HG03571 (cell line): ENCODE results near the gene MAN2B2.

Source experiments
- ATAC-seq: cut with Tn5 transposase; IDR thresholded peaks from one replicate; pipeline ENCODE4 v1.9.1; 2021; ENCODE audit not compliant: unreplicated experiment

Gene MAN2B2

DNA sequence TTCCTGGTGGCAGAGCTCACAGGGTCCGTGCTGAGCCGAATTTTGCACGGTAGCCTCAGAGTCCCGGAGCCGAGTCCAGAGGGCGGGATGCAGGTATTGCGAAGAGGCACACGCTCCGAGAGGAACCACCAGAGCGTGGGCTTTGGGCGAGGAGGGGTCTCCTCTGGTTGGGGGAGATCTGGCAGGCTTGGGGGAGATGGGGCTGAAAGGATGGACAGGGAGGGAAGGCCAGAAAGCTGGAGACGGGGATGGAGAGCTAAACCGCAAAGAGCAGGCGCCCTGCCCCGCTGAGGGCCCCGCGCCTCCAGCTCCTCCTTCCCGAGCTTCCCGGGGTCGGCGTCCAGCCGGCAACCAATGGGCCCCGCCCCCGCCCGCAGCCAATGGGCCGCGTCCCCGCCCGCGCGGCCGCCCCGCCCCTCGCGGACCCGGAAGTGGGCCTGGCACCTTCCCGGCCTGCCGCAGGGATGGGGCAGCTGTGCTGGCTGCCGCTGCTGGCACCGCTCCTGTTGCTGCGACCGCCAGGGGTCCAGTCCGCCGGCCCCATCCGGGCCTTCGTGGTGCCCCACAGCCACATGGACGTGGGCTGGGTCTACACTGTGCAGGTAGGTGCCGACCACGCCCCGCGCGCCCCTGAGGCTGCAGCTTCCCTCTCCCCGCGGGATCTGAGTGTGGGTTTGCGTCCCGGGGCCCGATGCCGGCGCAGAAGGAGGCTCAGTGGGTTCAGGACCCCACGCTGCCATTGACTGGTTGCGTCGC, at the start of gene MAN2B2:
TSS of gene MAN2B2 (plus strand) at position 443 of the 756 bp plus-strand sequence. CDS start at position 465, 22 bp downstream.
- ATAC-seq = peak; percentile 88

DNA sequence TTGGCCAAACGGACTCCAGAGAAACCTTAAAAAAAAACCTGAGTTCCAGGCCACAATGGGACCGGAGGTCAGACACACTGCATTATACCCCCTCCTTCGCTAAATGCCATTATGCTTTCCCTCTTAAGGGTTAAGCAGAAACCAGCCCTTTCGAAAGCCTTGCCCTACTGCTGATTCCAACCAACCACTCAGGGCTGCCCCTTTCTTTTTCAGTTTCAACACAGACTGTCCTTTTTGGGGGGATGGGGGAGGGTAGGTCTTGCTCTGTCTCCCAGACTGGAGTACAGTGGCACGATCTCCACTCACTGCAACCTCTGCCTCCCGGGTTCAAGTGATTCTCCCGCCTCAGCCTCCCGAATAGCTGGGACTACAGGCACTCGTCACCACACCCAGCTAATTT, 49.5 kb upstream of the MAN2B2 start:
- ATAC-seq = no peak

DNA sequence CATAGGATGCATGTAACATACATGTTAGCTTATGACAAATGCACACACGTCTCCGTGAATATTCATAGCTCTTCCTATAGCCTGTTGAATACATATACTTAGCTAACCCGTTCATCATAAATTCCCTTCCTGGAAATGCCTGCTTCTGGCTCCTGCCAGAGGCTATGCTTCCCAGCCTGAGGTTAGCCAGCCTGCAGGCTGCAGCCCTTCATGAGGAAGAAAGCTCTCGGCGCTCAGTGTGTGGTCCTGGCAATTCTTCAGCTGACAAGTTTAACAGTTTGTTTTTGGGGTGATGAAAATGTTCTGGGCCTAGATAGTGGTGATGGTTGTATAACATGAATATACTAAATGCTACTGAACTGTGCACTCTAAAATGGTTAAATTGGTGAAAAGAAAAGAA, 48.8 kb upstream of the MAN2B2 start:
- ATAC-seq = no peak

DNA sequence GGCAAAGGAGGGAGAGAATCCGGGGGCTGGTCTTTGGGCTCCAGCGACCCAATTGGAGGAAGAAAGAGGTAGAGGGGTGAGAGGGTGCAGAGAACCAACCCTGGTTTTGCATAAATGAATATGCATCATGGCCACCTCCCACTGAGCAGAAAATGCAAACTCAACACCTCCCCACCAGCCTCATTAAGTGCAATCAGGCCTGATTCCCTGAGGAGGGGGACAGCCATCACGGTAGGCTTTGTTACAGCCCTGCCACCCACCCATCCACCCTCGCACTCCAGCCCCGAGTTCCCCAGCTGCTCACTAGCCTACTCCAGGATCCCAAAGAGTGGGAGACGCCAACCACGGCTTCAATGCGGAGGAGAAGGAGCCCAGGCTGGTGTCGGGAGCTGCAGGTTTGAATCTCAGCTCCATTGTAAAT, 48.3 kb upstream of the MAN2B2 start:
- no peak for ATAC-seq

DNA sequence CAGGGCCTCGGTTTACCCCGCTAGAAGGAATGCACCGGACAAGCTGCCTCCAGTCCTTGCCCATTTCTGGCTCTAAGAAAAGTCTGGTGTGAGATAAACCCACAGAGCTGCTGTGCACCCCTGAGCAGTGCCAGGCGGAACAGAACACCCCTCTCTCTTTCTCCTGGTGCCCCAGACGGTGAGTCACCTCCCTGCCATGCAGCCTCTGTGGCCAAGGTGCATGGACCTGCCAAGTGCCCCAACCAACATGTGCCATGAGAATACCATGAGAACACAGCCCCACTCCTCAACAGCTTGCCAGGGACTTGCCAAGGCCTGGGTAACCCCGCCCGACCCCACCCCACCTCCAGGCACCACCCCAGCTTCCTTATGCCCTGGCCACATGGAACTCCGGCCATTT, 47.7 kb upstream of the MAN2B2 start:
- ATAC-seq = no peak

DNA sequence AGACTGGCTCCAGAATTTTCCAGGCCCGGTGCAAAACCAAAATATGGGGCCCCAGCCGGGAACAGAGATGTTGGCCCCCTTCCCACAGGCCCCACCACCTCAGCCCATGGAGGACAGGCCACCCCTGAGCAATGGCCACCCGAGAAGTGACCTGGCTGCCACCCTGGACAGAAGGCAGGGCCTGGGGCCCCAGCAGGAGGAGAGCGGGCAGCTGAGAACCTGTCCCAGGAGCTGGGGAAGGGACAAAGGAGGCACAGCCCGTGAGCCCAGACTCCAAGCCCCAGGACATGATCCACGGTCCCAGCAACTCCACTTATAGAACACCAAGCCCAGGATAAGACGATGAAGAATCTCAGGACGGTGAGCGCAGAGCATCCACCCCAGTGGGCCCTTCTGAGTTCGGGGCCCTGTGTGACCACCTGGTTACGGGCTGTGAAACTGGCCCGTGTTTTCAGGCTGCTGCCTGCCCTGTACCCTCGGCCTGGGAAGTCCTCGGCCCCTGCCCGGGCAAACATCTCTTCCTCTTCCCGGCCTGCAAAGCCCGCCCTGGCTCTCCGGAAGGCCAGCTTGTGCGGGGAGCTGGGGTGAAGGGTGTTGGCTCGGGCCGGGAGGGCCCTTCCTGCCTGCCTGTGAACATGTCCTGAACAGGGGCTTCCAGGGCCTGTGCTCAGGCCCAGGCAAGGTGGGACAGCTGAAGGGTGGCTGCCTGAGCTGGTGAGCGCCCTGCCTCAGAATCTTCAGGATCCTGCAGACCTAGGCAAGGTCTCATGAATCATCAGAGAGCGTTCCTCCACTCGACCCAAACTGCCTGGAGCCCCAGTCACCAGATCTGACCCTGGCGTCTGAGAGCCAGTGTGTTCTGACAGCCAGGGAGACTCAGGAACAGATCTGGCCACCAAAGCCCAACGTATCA, 47.0 kb upstream of the MAN2B2 start:
- ATAC-seq = no peak

DNA sequence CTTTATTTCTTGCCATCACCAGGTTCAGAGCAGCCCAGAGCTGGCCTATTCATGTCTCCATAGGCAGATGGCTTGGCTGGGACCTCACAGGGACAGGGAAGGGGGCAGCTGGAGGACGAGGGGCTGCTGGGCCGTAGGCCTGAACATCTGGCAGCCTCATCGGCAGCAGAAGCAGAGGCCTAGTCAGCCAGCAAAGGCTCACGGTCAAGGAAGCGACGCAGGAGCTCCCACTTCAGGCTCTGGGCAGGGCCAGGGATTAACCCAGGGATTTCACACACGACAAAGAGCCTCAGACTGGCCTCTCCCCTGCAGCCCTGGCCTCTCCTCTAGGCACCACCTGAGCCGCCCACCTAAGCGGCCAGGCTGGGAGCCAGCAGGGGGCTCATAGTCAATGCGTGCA, 46.0 kb upstream of the MAN2B2 start:
- ATAC-seq = no peak

DNA sequence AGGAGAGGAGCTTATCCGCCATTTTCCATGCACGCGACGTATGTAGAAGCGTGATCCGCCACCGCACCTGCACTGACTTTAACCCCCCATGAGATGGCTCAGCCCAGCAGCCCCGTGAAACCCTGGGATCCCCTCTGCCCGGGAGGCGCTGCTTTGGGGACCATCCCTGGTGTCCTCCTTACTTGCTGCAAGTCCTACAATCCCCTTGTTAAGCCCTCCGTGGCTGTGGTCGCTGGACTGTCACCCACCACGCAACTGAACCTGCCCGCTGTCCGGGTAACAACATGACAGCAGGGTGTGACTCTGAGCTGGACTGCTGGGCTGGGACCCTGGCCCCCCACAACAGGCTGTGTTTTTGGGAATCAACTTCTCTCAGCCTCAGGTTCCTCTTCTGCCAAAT, 44.7 kb upstream of the MAN2B2 start:
- no peak for ATAC-seq

DNA sequence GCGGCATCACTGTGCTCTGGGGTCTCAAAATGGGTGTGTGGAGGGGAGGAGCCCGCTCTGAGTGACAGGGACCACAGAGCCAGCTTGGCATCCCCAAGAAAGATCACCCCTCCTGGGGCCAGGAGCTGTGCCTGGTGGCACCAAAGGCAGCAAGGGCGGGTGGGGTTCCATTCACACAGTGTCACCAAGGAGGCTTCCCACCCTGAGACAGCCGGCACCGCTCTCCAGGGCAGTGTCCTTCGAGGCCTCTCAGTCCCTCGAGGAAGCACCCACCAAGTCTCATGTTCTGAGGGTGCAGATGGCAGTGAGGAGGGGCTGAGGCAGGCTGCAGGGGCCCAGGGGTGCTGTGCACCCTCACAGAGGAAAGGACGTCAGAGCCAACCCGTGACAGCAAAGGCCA, 44.0 kb upstream of the MAN2B2 start:
- ATAC-seq = no peak

DNA sequence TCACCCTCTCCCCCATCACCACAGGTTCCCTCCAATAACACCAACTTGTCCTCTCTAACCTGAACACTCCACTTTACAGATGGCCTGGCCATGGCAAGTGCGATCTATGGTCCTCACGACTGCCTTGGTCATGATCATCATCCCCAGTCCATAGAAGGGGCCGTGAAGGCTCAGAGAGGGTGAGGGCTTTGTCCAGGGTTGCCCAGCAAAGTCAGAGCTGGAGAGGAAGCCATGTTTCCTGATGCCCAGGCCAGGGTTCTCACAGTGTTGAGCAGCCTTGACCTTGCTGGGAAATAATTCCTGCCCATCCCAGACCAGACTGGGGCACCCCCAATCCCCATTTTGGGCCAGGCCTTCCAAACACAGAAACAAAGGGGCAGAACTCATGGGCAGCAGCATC, 42.9 kb upstream of the MAN2B2 start:
- ATAC-seq = no peak

DNA sequence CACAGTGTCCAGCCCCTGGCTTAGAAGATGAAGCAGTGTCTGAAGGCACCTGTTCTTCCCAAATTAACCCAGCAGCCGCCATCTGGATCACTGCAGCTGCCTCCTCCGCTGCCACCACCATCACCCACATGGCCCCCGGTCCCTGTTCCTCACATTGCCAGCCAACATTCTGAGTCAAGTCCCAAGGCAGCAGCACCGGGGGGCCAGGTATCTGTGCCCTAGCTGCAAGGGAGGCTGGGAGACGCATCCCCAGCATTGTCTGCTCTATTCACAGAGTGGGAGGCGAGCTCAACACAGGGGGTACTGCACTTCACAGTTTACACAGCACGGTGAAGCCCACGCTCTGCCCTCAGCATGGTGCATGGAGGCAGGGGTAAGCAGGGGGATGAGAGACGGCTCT, 42.3 kb upstream of the MAN2B2 start:
- ATAC-seq = no peak

DNA sequence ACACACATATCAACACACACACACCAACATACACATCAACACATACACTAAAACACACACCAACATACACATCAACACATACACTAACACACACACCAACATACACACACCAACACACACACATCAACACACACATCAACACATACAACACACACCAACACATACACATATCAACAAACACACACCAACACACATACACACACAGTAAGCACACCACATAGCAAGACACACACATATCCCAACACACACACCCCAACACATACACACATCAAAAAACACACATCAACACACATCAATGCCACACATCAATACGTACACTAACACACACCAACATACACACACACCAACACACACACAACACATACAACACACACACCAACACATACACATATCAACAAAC, 40.9 kb upstream of the MAN2B2 start:
- ATAC-seq = no peak

DNA sequence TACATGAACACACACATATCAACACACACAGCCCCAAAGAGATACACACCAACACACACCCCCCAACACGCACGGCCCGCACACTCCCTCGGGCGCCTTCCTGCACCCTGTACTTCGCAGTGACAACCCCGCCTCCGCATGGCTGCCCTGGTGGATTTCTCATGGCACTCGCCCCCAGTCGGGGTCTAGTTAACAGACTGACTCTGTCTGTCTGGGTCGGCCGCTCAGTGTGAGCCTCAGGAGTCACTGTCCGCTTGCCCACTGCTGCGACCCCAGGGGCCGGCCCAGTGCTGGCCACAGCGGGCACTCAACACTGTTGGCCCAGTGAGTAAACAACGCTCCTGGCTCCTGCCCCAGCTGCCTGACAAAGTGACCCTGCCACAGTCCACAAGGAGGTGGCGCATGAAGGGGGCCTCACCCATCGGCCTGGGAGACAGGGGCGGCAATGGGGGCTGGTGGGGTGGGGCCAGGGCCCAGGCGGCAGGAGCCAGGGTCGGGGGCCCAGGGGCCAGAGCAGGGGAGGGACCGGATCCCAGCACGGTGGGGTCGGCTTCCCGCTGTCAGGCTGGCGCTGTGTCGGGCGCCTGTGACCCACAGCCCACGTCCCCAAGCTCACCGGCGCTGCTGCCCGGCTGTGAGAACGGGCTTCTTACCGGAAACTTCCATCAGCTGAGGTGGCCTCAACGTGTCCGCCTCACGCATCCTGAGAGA, 40.2 kb upstream of the MAN2B2 start:
- no peak for ATAC-seq

DNA sequence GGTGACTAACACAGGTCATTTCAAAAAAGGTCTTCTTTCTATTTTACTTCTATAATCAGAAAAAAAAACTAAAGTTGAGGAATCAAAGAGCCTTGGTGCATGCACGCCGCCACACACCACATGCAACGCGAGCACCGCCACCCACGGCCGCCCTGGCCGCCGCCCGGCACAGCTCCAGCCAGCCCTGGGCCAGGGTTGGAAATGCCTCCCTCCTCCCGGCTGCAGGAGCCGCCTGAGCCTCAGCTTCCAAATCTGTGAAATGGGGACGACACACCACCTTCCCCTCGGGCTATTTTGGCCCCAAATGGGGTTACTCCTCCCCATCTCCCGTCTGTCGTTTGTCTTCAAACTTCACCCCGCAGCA, 39.7 kb upstream of the MAN2B2 start:
- no peak for ATAC-seq

DNA sequence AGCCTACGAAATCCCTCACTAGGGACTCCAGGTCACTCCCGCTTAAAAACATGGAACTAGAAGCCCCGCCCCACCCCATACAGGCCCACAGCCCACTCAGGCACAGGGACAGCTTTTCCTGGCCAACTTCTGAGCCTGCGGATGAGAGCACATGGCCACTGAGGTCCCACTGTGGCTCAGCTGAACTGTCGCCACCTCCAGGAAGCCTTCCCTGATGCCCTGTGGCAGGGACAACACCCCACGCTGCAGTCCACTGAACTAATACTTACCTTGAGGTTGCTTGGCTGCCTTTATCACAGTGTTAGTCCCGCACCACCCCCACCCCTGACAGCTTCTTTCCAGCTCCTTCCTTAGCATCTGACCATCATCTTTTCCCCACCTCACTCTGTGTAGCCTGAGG, 39.3 kb upstream of the MAN2B2 start:
- ATAC-seq = no peak

DNA sequence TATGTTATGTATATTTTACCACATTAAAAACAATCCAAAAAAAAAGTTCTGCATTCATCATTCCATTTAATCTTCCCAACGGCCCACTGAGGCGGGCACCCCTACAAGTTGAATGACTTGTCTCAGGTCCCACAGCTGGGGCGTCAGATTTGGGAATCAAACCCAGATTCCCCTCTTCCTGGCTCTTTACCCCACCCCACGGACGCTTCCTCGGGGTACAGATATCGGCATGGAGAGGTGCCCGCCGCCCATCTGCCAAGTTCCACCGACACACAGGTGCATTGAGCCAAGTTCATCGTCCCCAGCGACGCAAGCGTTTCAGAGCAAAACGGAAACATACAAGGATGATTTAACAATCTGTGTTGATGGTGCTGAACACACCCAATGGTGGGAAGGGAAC, 36.9 kb upstream of the MAN2B2 start:
- no peak for ATAC-seq

DNA sequence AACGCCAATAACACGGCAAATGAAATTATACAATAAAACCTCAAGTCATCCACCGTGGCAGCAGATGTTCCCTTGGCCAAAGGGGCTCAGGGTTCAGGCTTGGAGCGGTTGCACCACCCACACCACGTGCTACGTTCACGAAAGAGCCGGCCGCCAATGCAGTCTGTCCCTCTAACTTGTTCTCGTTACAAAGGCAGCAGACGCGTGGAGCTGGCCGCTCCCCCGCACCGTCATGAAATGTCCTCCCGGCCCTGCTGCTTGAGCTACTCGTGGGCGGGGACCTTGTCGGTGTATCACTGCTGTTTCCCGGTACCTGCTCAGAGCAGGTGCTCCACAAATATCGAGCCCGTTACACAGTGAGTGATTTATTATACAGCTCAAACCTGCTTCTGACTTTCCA, 36.4 kb upstream of the MAN2B2 start:
- no peak for ATAC-seq

DNA sequence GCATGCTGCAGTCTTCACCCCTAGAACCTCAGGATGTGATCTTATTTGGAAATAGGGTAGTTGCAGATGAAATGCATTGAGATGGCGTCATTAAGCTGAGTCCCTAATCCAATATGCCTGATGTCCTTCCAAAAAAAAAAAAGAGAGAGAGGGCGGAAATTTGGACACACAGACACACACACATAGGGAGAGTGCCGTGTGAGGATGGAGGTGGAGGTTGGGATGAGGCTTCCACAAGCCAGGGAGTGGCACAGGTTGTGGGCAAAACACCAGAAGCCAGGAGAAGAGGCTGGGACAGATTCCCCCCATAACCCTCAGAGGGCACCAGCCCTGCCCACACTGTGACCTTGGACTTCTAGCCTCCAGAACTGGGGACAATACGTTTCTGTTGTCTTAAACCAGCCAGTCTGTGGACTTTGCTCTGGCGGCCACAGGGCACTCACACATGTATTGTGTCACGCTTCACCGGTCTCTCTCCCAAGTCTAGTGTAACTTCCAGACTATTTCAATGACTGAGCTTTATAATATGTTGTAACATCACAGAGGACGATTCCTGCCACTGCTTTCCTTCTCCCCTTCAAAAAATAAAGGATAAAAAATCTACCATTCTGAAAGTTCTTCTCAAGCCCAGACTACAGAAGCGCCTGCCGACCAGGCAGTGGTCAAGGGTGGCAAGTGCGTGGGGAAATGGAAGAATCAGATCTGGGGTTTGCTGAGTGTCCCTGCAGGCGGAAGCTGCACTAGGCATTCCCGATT, 35.8 kb upstream of the MAN2B2 start:
- ATAC-seq = no peak

DNA sequence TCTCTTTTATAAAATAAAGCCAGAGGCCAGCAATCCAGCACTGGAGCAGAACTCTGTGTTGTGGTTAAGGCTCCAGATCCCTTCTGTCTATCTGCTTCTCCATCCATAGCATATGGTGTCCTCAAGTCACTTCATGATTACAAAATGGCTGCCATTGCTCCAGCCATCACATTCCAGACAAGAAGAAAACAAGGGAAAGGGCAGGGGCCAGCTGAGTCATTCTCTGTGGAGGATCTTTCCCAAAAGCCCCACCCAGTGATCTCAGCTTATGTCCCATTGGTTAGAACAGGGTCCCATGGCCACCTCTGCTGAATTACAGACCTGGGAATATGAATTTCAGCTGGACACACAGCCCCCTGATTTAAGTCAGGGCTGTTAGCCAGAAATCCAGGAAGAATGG, 34.1 kb upstream of the MAN2B2 start:
- ATAC-seq = no peak

DNA sequence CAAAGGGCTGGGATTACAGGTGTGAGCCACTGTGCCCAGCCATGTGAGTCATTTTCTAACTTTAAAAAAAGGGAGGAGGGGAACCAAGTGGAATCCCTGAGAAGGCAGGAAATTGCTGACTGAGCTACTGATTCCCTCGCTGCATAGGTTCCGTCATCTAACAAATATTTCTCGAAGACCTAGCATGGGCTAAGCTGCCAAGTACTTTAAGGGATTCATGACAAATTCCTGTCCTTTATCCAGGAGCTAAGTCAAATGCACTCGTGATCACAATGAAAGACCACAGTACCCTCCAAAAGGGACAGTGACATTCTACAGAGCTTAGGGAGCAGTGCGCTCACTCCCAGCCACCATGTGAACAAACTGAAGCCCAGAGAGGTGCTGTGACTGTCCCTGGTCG, 33.2 kb upstream of the MAN2B2 start:
- ATAC-seq = no peak

DNA sequence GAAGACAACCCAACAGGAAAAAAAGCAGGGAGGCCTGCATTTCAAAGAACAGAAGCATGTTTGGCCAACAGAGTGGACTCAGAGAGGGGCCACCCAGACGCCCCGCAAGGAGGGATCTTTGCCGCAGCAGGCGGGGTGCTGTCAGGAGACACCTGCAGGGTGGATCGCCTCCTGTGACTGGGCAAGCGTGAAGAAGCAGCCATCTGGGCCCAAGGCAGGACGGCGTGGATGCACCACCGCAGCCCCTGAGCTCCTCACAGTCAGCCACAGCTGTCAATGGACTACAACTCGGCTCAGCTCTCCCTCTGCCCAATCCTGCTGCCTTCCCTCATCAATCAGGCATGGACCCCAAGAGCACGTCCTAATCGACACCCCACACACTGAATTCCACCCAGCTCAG, 32.0 kb upstream of the MAN2B2 start:
- no peak for ATAC-seq
